ENCODE results near the gene FOXO3.

The FOXO3 gene

DNA sequence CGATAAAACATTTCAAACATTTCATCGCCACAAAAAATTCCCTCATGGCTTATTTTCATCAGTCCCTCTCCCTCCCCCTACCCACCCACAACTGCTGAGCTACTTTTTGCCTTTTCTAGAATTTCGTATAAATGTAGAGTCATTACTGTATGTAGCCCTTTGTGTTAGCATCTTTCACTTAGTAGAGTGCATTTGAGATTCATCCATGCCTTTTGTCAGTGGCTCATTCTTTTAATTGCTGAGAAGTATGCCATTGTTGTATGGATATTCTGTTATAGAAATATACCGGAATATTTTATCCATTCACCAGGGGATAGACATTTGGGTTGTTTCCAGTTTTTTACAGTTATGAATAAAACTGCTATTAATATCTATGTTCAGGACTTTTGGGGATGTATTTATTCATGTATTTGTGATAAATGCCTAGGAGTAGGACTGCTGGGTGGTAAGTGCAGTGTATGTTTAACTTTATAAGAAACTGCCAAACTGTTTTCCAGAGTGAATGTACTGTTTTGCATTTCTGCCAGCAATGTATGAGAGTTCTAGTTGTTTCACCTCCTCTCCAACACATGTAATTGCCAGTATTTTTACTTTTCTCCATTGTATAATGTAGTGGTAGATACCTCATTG, 50.4 kb downstream of the FOXO3 start:
- Histone ChIP-seq H3K9ac (ENCODE audit: low read depth, low read length) (no peak overlapping the region), H3K4me1 (ENCODE audit: control insufficient read depth, insufficient read depth, low read length) (peaks cover 18% of the 10 kb centered on the region), H3K9me3 (ENCODE audit: control insufficient read depth, insufficient read depth, low read length) (no peaks in the 10 kb centered on the region), H3K36me3 (ENCODE audit: control insufficient read depth, insufficient read depth, low read length) (no peaks in the 10 kb centered on the region), H3K27me3 (ENCODE audit: control insufficient read depth, insufficient read depth, low read length) (no peaks in the 10 kb centered on the region), H3K4me3 (ENCODE audit: low read depth, low read length) (no peak overlapping the region)

DNA sequence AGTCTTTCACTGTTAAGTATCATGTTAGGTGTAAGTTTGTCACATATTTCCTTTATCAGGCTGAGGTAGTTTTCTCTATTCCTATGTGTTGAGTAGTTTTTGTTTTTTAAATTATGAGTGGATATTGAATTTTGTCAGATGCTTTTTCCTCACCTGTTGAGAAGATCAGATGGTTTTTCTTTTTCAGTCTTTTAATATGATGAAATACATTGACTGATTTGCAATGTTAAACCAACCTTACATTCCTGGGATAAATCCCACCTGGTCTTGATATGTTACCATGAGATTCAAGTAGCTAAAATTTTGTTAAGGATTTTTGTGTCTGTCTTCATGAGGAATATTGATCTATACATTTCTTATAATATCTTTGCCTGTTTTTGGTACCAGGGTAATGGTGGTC, 52.1 kb downstream of the FOXO3 start:
- Histone ChIP-seq H3K4me1 (ENCODE audit: control insufficient read depth, insufficient read depth, low read length) (peaks cover 17% of the 10 kb centered on the region), H3K4me3 (ENCODE audit: low read depth, low read length) (no peak overlapping the region), H3K9ac (ENCODE audit: low read depth, low read length) (no peak overlapping the region), H3K9me3 (ENCODE audit: control insufficient read depth, insufficient read depth, low read length) (no peaks in the 10 kb centered on the region), H3K36me3 (ENCODE audit: control insufficient read depth, insufficient read depth, low read length) (no peaks in the 10 kb centered on the region), H3K27me3 (ENCODE audit: control insufficient read depth, insufficient read depth, low read length) (no peaks in the 10 kb centered on the region)

DNA sequence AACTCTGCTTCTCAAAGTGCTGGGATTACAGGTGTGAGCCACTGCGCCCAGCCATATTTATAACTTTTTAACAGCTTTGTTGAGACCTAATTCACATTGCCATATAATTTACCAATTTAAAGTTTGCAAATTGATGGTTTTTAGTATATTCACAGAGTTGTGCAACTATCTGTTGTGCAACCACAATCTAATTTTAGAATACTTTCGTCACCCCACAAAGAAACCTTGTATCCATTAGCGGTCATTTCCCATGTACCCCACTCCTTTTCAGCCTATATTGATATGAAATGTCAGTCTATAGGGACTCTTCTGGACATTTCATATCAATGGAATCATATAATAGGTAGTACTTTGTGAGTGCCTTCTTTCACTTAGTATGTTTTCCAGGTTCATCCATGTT, 55.8 kb downstream of the FOXO3 start:
- Histone ChIP-seq H3K27me3 (ENCODE audit: control insufficient read depth, insufficient read depth, low read length) (no peaks in the 10 kb centered on the region), H3K9me3 (ENCODE audit: control insufficient read depth, insufficient read depth, low read length) (no peaks in the 10 kb centered on the region), H3K9ac (ENCODE audit: low read depth, low read length) (no peak overlapping the region), H3K4me3 (ENCODE audit: low read depth, low read length) (no peak overlapping the region), H3K36me3 (ENCODE audit: control insufficient read depth, insufficient read depth, low read length) (no peaks in the 10 kb centered on the region), H3K4me1 (ENCODE audit: control insufficient read depth, insufficient read depth, low read length) (peaks cover 4% of the 10 kb centered on the region)

DNA sequence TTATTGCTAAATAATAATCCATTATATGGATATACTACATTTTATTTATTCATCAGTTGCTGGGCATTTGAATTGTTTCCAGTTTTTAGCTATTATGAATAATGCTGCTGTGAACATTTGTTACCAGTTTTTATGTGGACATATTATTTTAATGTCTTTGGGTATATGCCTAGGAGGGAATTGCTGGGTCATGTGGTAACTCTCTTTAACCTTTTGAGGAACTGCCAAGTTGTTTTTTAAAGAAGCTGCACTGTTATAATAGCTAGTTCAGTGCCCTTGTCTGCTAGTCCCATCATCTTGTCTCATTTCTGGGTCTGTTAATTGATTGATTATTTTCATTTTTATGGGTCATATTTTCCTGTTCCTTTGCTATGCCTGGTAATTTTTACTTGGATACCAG, 56.3 kb downstream of the FOXO3 start:
- Histone ChIP-seq H3K27me3 (ENCODE audit: control insufficient read depth, insufficient read depth, low read length) (no peaks in the 10 kb centered on the region), H3K4me1 (ENCODE audit: control insufficient read depth, insufficient read depth, low read length) (peaks cover 4% of the 10 kb centered on the region), H3K9me3 (ENCODE audit: control insufficient read depth, insufficient read depth, low read length) (no peaks in the 10 kb centered on the region), H3K4me3 (ENCODE audit: low read depth, low read length) (no peak overlapping the region), H3K9ac (ENCODE audit: low read depth, low read length) (no peak overlapping the region), H3K36me3 (ENCODE audit: control insufficient read depth, insufficient read depth, low read length) (no peaks in the 10 kb centered on the region)

DNA sequence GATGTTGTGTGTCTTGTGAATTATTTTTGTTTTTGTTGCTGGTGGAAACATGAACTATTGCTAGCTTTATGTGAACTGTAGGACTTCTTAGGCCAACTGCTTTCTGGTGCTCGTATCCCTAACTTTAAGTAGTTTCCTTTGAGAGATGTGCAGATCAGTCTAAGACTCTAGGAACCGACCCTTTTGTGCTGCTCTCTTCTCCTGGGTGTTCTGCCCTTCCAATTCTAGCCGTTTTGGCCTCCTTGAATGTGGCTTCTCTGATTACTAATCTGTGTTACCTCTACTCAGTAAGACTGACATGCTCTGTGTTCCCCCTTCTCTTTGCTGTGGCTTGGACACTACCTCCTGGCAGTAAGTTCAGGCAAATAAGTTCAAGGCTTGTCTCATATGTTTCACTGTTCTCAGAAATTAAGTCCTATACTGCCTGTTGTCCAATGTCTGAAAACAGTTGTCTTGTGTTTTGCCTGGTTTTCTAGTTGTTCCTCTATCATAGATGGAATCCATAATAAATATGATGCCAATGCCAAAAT, 58.0 kb downstream of the FOXO3 start:
- Histone ChIP-seq H3K4me3 (ENCODE audit: low read depth, low read length) (no peak overlapping the region), H3K9me3 (ENCODE audit: control insufficient read depth, insufficient read depth, low read length) (no peaks in the 10 kb centered on the region), H3K4me1 (ENCODE audit: control insufficient read depth, insufficient read depth, low read length) (peaks cover 4% of the 10 kb centered on the region), H3K9ac (ENCODE audit: low read depth, low read length) (peak overlapping the region; percentile 1), H3K36me3 (ENCODE audit: control insufficient read depth, insufficient read depth, low read length) (no peaks in the 10 kb centered on the region), H3K27me3 (ENCODE audit: control insufficient read depth, insufficient read depth, low read length) (no peaks in the 10 kb centered on the region)

DNA sequence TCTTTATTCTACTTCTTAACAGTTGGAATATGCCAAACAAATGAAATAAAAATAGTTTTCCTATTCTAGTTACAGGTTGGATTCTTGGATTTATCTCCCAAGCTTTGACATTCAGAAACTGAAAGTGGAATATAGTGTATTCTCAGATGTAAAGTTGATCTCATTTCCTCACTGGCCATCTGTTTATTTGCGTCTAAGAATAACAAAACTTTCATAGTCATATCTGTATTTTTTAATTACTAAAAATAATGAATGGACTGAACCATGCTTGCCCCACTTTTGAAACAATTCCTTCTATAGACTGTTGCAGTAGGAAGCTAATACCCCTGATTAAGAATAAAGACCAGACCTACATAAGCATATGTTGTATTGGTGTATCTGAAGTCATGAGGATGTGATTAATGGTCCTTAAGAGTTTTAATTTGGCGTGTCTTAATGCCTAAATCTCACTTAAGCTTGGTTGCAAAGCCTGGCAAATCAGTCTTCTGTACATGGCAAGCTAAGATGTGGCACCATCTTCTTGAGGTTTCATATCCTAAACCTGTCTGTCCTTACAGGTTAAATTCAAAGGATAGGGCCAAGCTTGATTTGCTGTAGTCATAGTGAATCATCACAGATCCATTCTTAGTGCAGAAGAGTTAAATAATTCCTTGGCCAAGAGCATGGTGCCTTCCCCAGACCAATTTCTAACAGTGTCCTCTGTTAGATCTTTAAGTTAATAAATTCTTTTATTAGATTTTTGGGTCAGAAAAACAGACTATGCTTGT, 58.9 kb downstream of the FOXO3 start:
- Histone ChIP-seq H3K27me3 (ENCODE audit: control insufficient read depth, insufficient read depth, low read length) (no peaks in the 10 kb centered on the region), H3K4me3 (ENCODE audit: low read depth, low read length) (no peak overlapping the region), H3K9me3 (ENCODE audit: control insufficient read depth, insufficient read depth, low read length) (no peaks in the 10 kb centered on the region), H3K36me3 (ENCODE audit: control insufficient read depth, insufficient read depth, low read length) (no peaks in the 10 kb centered on the region), H3K4me1 (ENCODE audit: control insufficient read depth, insufficient read depth, low read length) (peaks cover 4% of the 10 kb centered on the region), H3K9ac (ENCODE audit: low read depth, low read length) (no peak overlapping the region)

DNA sequence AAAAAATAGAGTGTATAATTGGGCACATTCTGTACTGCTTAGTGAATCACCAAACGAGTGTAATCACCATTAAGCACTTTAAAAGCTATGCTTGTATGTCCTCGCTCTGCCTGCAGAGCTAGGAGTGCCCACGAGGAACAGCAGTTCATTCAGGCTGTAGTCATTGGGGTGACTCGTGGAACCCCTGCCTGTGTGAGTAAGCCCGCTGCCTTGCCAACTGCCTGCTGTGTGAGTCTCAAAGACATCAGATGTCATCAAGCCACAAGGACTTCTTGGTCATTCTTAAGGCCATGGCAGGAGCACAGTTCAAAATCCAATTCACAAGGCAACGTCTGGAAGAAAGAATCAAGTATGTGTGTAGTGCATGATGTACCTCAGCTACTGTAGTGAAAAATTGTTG, 60.4 kb downstream of the FOXO3 start:
- H3K36me3 ChIP-seq (ENCODE audit: control insufficient read depth, insufficient read depth, low read length): no peaks in the 10 kb centered on the region
- H3K9ac ChIP-seq (ENCODE audit: low read depth, low read length): no peak overlapping the region
- H3K9me3 ChIP-seq (ENCODE audit: control insufficient read depth, insufficient read depth, low read length): no peaks in the 10 kb centered on the region
- H3K4me3 ChIP-seq (ENCODE audit: low read depth, low read length): no peak overlapping the region
- peaks cover 10% of the 10 kb centered on the region for H3K4me1 ChIP-seq (ENCODE audit: control insufficient read depth, insufficient read depth, low read length)
- no peaks in the 10 kb centered on the region for H3K27me3 ChIP-seq (ENCODE audit: control insufficient read depth, insufficient read depth, low read length)

DNA sequence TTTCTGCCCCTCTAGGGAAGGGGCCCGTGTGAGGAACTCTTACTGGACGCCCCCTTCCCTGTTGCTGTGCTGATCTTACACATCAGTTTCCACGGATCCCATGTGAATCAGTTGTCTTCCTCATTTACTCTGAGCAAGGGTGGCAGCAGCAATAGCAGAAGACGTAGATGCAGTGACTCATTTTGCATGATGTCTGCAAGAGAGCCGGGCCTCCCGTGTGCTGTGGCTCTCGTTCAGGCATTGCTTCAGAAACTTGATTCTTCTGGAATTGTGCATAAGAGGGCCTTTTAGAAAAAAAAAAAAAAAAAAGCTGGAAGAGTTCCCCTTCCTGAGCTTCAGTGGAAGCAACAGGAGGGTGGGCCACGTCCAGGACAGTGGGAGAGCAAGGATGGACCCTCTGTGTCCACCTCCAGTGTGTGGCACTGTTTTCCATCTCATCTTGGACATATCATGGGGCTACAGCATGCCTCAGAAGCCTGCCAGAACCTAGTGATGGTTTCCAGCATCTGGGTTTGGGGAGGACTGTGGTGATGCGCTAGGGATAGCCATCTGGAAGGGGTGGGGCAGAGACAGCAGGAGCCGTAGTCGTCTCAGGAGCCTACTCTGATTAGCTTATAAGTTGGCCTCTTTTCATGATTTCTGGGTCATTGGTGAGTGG, 62.1 kb downstream of the FOXO3 start:
- H3K4me3 ChIP-seq (ENCODE audit: low read depth, low read length): no peak overlapping the region
- H3K36me3 ChIP-seq (ENCODE audit: control insufficient read depth, insufficient read depth, low read length): no peaks in the 10 kb centered on the region
- H3K9ac ChIP-seq (ENCODE audit: low read depth, low read length): no peak overlapping the region
- H3K4me1 ChIP-seq (ENCODE audit: control insufficient read depth, insufficient read depth, low read length): peaks cover 10% of the 10 kb centered on the region
- H3K9me3 ChIP-seq (ENCODE audit: control insufficient read depth, insufficient read depth, low read length): no peaks in the 10 kb centered on the region
- no peaks in the 10 kb centered on the region for H3K27me3 ChIP-seq (ENCODE audit: control insufficient read depth, insufficient read depth, low read length)

DNA sequence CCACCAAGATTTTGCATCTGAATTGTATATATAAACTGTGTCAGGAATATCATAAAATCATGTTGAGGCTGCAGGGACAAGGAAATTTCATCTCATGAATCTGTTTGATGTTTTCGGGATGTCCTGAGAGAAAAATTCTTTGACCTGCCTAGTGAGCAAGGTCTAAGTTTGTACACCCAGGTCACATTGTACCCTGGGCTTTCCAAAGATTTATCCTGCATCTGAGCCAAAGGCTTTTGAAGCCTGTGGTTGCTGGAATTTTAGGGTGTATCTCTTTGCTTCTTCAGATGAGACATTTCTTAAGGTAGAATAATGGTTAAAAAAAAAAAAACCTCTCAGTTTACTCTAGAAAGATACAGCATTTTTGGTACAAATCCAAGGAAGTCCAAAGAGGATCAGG, 63.3 kb downstream of the FOXO3 start:
- Histone ChIP-seq H3K27me3 (ENCODE audit: control insufficient read depth, insufficient read depth, low read length) (no peaks in the 10 kb centered on the region), H3K4me1 (ENCODE audit: control insufficient read depth, insufficient read depth, low read length) (peaks cover 20% of the 10 kb centered on the region), H3K4me3 (ENCODE audit: low read depth, low read length) (no peak overlapping the region), H3K9ac (ENCODE audit: low read depth, low read length) (no peak overlapping the region), H3K9me3 (ENCODE audit: control insufficient read depth, insufficient read depth, low read length) (no peaks in the 10 kb centered on the region), H3K36me3 (ENCODE audit: control insufficient read depth, insufficient read depth, low read length) (no peaks in the 10 kb centered on the region)

DNA sequence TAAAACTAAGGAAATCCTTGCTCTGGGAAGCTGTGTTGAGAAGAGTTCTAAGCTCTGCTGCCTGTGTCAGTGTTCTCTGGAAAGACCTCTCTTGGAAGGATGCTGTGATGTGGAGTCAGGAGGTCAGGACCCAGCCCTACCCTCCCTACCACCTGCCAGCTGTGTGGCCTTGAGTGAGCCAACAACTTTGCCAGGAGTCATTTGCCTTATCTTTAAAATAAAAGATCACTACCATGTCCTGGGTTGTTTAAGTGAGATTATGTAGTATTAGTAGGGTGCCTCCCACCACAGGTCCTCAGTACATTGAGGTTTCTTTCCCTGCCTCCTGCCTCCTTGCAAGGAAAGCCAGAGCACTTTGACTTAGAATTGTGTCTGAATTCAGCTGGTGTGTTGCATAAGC, 64.9 kb downstream of the FOXO3 start:
- Histone ChIP-seq H3K9ac (ENCODE audit: low read depth, low read length) (no peak overlapping the region), H3K27me3 (ENCODE audit: control insufficient read depth, insufficient read depth, low read length) (no peaks in the 10 kb centered on the region), H3K4me1 (ENCODE audit: control insufficient read depth, insufficient read depth, low read length) (peaks cover 26% of the 10 kb centered on the region), H3K9me3 (ENCODE audit: control insufficient read depth, insufficient read depth, low read length) (no peaks in the 10 kb centered on the region), H3K36me3 (ENCODE audit: control insufficient read depth, insufficient read depth, low read length) (no peaks in the 10 kb centered on the region), H3K4me3 (ENCODE audit: low read depth, low read length) (no peak overlapping the region)

DNA sequence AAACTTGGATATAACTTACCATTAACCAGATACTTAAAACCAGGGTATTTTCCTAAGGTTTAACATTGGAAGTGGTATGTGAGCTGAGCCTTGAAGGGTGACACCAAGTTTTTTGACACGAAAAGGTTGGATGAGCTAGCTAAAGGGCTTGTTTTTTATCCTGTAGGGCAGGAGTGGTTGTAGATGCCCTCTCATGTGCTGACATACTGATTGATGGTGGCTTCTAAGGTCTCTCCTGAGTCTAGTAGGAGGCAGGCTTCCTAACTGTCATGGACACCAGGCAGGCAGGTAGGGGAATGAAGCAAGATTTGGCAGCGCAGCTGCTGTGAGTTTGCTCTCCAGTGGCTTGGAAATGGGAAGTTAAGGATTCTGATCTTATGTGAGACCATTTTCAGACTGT, 66.1 kb downstream of the FOXO3 start:
- Histone ChIP-seq H3K9me3 (ENCODE audit: control insufficient read depth, insufficient read depth, low read length) (no peaks in the 10 kb centered on the region), H3K4me1 (ENCODE audit: control insufficient read depth, insufficient read depth, low read length) (peaks cover 25% of the 10 kb centered on the region), H3K9ac (ENCODE audit: low read depth, low read length) (no peak overlapping the region), H3K27me3 (ENCODE audit: control insufficient read depth, insufficient read depth, low read length) (no peaks in the 10 kb centered on the region), H3K4me3 (ENCODE audit: low read depth, low read length) (no peak overlapping the region), H3K36me3 (ENCODE audit: control insufficient read depth, insufficient read depth, low read length) (no peaks in the 10 kb centered on the region)
